Hematopoietic multipotent progenitor cell treated with erythropoietin and hydrocortisone succinate and interleukin-3 and kit ligand, for 17 days (in vitro differentiated cells): Measurements from ENCODE around the gene BARD1.
"Not testable (repeated sequence)": the region's sequence is repeated elsewhere in the genome, so short reads cannot be mapped to it uniquely, and the experiment has no call there.

ENCODE experiments used
- DNase-seq: peaks from one replicate; pipeline ENCODE4 v3.0.0-alpha.2; 2015; ENCODE audit warnings: low spot score

Gene BARD1

GRCh38 chr2:214808981-214809750 lies at the start of gene BARD1:
Gene BARD1 (minus strand): TSS chr2:214809683. CDS start chr2:214809569, 114 bp downstream.
- peak; percentile 43 for DNase-seq

DNA sequence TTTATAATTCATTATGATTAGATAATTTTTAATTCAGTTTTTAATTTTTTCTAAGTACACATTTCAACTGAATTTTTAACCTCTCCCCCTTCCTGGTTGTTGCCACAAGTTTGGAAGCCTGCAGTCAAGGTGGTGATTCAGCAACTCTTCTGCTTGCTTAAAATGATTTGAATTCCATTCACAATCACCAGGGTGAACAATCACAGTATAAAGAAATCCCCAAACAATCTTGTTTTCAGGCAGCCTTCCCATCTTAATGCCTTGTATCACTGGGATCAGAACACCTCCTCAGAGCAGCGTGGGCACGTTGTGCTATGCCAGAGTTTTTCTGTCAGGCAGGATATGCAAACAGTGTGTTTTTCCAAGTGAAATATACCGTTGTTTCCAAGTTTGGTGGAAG lies 46.7 kb upstream of the BARD1 start:
- DNase-seq = no peak

DNA sequence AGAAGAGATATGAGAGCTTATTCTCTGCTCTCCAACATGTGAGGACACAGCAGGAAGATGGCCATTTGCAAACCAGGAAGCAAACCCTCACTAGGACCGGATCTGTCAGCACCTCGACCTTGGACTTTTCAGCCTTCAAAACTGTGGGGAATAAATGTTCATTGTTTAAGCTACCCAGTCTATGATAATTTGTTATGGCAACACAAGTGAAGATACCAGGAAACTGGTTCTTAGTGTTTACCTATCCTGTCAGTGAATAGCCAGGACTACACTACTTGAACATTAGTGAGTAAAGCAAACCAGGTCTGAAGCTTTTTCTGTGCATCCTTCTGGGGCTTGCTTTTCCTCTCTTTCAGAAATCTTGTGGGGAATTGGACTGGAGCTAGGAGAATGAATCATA lies 44.4 kb upstream of the BARD1 start:
- no peak for DNase-seq

DNA sequence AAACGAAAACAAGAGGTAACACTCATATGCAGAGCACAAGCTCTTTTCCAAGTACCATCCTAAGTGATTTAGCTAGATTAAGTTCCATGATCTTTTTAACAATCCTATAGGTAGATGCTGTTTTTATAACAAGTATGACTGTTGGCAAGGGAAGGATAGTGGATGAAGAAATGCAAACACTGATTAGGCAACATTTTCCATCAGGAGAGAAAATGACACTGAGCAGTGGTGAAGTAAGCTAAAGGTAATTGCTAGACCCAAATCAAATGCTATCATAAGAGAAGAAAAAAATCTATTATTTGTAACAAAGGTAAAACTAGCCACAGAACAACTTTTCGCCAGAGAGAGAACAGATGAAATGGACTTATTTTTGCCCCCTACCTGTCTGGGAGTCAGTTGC lies 34.3 kb upstream of the BARD1 start:
- no peak for DNase-seq

DNA sequence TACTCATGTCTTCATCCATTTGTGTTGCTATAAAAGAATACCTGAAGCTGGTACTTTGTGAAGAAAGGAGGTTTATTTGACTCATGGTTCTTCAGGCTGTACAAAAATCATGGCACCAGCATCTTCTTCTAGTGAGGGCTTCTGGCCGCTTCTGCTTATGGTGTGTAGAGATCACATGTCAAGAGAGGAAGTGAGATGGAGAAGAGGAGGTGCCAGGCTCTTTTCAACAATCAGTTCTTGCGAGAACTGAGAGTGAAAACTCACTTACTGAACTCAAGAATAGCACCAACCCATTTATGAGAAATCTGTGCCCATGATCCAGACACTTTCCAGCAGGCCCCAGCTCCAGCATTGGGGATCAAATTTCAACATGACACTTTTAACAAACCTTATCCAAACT lies 30.0 kb upstream of the BARD1 start:
- no peak for DNase-seq

DNA sequence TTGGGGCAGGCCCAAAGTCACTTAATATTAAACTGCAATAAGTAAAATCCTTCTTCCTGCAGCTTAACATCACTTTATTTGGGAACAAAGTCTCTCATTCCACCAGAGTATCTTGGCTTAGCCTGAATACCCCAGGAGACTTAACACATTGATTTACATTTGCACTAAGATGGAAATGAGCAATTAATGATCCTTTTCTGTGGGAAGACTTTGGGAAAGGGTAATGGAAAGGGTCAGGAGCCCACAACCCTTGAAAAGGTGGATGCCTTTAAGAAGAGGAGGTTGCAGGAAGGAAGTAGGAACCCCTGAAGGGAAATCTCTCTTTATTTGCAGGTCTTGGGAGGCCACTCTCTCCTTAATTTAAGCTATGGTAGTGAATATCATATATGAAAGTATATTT lies 28.0 kb upstream of the BARD1 start:
- no peak for DNase-seq

DNA sequence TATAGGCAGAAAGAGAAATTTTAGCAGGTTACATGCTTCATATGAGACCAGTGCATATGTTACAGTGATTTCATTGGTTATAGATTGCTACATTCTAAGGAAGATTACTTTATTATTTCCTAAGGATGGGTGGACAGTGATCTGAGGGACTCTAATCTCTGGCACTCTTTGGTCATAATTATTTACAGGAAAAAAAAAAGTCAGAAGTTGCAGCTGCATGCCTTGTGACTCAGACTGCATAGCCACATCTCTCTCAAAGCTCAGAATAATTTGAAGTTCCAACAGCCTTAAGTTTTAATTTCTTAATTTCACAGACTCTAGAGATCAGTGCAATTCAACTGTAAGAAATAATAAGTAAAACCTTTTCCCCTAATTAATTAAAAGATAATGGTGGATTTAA lies 27.1 kb upstream of the BARD1 start:
- no peak for DNase-seq

- peak; percentile 12 for DNase-seq
These were observed 21.4 kb upstream of the BARD1 start for GRCh38 chr2:214830794-214831346.

- DNase-seq = no peak
These were observed 6.6 kb upstream of the BARD1 start for GRCh38 chr2:214816008-214816533.

- DNase-seq = no peak
These were observed 1.2 kb upstream of the BARD1 start for GRCh38 chr2:214810671-214811070.

DNA sequence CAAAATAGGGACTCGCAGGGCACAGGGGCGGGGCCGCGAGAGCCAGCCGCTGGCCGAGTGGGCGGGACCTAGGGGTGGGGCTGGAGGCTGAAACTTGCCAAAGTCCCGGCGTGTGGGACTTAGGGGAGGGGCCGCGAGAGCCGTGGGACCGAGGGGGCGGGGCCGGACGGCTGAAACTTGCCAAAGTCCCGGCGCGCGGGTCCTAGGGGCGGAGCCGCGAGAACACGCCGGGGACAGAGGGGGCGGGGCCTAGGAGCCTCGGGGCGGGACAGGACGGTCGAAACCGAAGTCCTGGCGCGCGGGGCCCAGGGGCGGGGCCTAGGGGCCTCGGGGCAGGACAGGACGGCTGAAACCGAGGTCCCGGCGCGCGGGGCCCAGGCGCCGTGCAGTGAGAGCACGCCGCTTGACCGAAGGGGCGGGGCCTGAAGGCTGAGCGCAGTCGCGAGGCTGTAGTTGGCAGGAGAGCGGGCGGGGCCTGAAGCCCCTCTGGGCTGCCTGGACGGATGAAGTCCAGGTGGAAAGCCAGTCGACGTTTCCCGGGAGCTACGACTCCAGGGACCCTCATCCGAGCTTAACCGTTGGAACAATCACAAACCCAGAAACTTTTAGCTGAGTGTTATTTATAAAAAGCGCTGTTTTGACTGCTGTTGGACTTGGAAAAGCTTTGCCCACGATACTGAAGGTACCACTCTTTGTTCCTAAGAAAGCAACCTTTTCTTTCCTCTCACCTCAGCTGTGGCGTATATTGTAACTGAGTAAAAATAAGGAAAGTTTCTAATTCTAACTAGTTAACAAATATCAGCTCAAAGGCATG lies 475 bp upstream of the BARD1 start:
- peak; percentile 98 for DNase-seq

GRCh38 chr2:214807653-214808052 lies 1.8 kb downstream of the BARD1 start:
- peak; percentile 34 for DNase-seq

DNA sequence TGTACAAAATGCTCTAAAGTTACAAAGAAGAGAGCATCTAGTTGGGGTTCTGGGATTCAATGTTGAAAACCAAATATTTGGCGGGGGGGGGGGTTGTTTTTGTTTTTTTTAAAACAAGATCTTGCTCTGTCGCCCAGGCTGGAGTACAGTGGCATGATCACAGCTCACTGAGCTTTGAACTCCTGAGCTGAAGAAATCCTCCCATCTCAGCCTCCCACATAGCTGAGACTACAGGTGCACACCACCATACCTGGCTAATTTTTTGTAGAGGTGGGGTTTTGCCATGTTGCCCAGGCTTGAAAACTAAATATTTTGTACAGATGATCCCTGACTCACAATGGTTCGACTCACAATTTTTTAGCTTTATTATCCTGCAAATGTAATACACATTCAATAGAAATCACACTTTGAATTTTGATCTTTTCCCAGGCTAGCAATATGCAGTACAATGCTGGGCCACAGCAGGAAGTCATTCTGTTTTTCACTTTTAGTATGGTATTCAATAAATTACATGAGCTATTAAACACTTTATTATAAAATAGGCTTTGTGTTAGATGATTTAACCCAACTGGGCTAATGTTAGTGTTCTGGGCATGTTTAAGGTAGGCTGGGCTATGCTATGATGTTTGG lies 7.6 kb downstream of the BARD1 start:
- no peak for DNase-seq

DNA sequence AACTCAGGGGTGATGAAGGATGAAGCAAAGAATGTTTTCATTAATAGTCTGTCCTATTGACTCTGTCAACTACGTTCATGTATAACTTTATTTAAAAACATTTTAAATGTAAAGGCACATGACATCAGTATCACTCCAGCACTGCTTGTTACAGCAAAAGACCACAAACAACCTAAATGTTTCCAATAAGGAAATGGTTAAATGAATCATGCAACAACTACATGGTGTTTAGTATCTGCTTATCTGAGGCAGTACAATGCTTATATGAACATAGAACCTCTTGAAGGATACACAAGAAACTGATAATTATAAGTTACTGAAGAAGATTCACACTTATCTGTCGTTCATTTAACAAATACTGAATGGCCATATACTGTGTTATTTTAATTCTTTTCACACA lies 8.4 kb downstream of the BARD1 start:
- DNase-seq = no peak

DNA sequence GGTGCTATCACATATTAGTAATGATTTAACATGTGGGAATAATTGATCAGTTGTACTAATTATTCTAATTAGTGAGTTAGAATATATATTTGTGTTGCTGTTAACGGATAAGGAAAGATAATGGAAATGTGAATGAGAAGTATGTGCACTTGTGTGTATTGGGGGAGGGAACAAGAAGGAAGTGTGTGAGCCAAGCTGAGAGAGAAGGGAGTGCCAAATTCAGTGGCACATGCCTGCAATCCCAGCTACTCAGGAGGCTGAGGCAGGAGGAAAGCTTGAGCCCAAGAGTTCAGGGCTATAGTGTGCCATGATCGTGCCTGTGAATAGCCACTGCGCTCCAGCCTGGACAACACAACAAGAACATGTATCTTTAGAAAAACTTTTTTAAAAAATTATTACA lies 9.3 kb downstream of the BARD1 start:
- no peak for DNase-seq

GRCh38 chr2:214796911-214797310 lies 12.6 kb downstream of the BARD1 start:
- DNase-seq = no peak

DNA sequence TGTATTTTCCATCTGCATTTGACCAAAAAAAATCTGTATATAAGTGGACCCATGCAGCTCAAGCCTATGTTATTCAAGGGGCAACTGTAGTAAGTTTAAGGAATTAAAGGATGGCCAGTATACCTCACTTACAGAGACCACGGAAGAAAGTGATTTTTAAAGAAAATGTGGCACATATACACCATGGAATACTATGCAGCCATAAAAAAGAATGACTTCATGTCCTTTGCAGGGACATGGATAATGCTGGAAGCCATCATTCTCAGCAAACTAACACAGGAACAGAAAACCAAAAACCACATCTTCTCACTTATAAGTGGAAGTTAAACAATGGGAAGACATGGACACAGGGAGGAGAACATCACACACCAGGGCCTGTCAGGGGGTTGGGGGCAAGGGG lies 26.3 kb downstream of the BARD1 start:
- DNase-seq = not testable (repeated sequence)

DNA sequence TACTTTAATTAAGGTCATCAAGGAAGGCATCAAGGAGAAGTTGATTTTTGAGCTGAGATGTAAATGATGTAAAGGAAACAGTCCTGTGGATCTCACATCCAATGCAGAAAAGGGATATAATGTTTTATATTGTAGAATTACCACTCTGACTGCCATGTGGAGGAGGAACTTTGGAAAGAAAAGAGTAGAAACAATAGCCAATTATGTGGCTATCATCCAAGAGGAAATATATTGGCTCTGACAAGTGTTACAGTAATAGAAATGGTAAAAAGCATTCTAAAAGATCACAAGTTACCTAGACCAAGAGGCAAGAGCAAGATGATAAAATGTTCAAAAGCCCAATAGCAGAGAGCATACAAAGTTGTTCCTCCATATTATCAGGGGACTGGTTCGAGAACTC lies 26.8 kb downstream of the BARD1 start:
- no peak for DNase-seq

DNA sequence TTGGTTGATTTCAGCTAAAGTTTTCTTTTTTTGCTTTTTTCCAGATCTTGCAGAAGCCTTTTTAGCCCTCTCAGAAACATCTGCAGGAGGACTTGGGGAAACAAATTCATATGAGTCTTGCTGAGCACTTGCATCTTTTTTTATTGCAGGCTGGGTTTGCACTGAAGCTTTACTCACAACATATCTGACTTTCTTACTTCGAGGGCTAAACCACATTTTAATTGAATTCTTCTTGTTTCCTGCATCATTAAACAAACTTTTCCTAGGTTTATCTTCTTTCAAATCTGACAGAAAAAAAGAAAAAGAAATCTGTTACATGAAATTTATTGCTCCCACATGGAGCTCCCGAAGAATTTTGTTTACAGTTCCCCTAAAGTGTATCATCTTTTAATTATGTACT lies 28.3 kb downstream of the BARD1 start:
- DNase-seq = no peak

- no peak for DNase-seq
These were observed 33.5 kb downstream of the BARD1 start for GRCh38 chr2:214775971-214776370.

- DNase-seq = no peak
These were observed 35.4 kb downstream of the BARD1 start for GRCh38 chr2:214774108-214774507.

GRCh38 chr2:214772443-214773015 lies 37.0 kb downstream of the BARD1 start:
- no peak for DNase-seq
